ENCODE results near the gene OSBPL3.

GRCh38 chr7:24831240-24831639 is 148.7 kb downstream of the OSBPL3 start:
- TF ChIP-seq POLR2AphosphoS5 (IDR thresholded peaks at IDR 0.05; ENCODE audit: borderline replicate concordance, low read depth, low read length) (no peak), EZH2 (IDR thresholded peaks at IDR 0.05) (no peak)
